ENCODE measurements around the gene HNRNPA1. TPM values are rescaled to one million over a fixed set of nuclear protein-coding genes. Genes with fewer than 3 reads are reported as not detected.

Gene HNRNPA1
- total RNA-seq, 4 donors from 2014 or later = 246 to 840 (median 399) TPM

GRCh38 chr12:54257332-54257731 is 23.2 kb upstream of the HNRNPA1 start:
- WGBS, 2 donors = 88 to 91% methylated on average over 8 of the region's 8 CpGs
- no peak overlapping the region for H3K4me3 ChIP-seq (ENCODE audit: low read depth, poor library complexity, severe bottlenecking)
- TF ChIP-seq CTCF (IDR thresholded peaks at IDR 0.05) (no peak), POLR2A (IDR thresholded peaks at IDR 0.05) (no peak)
- DNase-seq (ENCODE audit: low spot score in 2 of 2) = no peak
- intact Hi-C loops (cut with DNase I; ENCODE audit: low total_unique reads) = no loop called here

- intact Hi-C loops (cut with DNase I; ENCODE audit: low total_unique reads) = no loop called here
- DNase-seq (ENCODE audit: low spot score in 2 of 2) = no peak
- no peak overlapping the region for H3K4me3 ChIP-seq (ENCODE audit: low read depth, poor library complexity, severe bottlenecking)
- TF ChIP-seq POLR2A (IDR thresholded peaks at IDR 0.05) = no peak
- TF ChIP-seq CTCF (IDR thresholded peaks at IDR 0.05) = no peak
These were observed 22.3 kb upstream of the HNRNPA1 start for GRCh38 chr12:54258201-54258681.

GRCh38 chr12:54259194-54260011 is 21.1 kb upstream of the HNRNPA1 start:
- H3K4me3 ChIP-seq (ENCODE audit: low read depth, poor library complexity, severe bottlenecking) = no peak overlapping the region
- 5 to 14% methylated on average over 11 of the region's 11 CpGs for WGBS, 2 donors
- peak in 1 of 2 donors; percentile 37 for DNase-seq (ENCODE audit: low spot score in 2 of 2)
- intact Hi-C loops (cut with DNase I; ENCODE audit: low total_unique reads) = no loop called here
- TF ChIP-seq POLR2A (IDR thresholded peaks at IDR 0.05) = no peak
- no peak for TF ChIP-seq CTCF (IDR thresholded peaks at IDR 0.05)

- TF ChIP-seq POLR2A (IDR thresholded peaks at IDR 0.05) (no peak), CTCF (IDR thresholded peaks at IDR 0.05) (no peak)
- no peak overlapping the region for H3K4me3 ChIP-seq (ENCODE audit: low read depth, poor library complexity, severe bottlenecking)
- intact Hi-C loops (cut with DNase I; ENCODE audit: low total_unique reads) = no loop called here
- DNase-seq (ENCODE audit: low spot score in 2 of 2) = no peak
- WGBS, 2 donors = 57 to 68% methylated on average over 5 of the region's 5 CpGs
These were observed 18.6 kb upstream of the HNRNPA1 start for GRCh38 chr12:54261815-54262402.

GRCh38 chr12:54262403-54262925 is 18.1 kb upstream of the HNRNPA1 start:
- WGBS, 2 donors = 39 to 40% methylated on average over 4 of the region's 4 CpGs
- no peak for DNase-seq (ENCODE audit: low spot score in 2 of 2)
- intact Hi-C loops (cut with DNase I; ENCODE audit: low total_unique reads) = no loop called here
- TF ChIP-seq CTCF (IDR thresholded peaks at IDR 0.05) (no peak), POLR2A (IDR thresholded peaks at IDR 0.05) (no peak)
- H3K4me3 ChIP-seq (ENCODE audit: low read depth, poor library complexity, severe bottlenecking) = no peak overlapping the region
